KMS-11 (cell line): Measurements from ENCODE around the gene COA3.

Source experiments
- H2AFZ ChIP-seq: fragments of 200-600 bp; sonication (generic); 2 replicates; pipeline ENCODE4 v1.6.1; 2016; ENCODE audit warnings: antibody characterized with exemption, mixed run types, low read depth
- H3K27ac ChIP-seq: fragments of 200-600 bp; sonication (generic); 2 replicates; pipeline ENCODE4 v1.6.1; 2016; ENCODE audit warnings: mild to moderate bottlenecking, mixed run types
- H3K27me3 ChIP-seq: fragments of 200-600 bp; sonication (generic); 2 replicates; pipeline ENCODE4 v1.6.1; 2017; ENCODE audit warnings: mild to moderate bottlenecking, low read depth, mixed run types, moderate library complexity; ENCODE audit not compliant: insufficient read depth
- H3K36me3 ChIP-seq: fragments of 200-600 bp; sonication (generic); 2 replicates; pipeline ENCODE4 v1.6.1; 2017; ENCODE audit warnings: mild to moderate bottlenecking, mixed run types; ENCODE audit not compliant: insufficient read depth
- H3K4me1 ChIP-seq: fragments of 200-600 bp; sonication (generic); 2 replicates; pipeline ENCODE4 v1.6.1; 2016; ENCODE audit warnings: mild to moderate bottlenecking, low read depth, mixed run types; ENCODE audit not compliant: poor library complexity, severe bottlenecking
- H3K4me2 ChIP-seq: fragments of 200-600 bp; sonication (generic); 2 replicates; pipeline ENCODE4 v1.7.0; 2016; ENCODE audit warnings: mild to moderate bottlenecking, mixed run types
- H3K4me3 ChIP-seq: fragments of 200-600 bp; sonication (generic); IDR thresholded peaks from 2 replicates; pipeline ENCODE4 v1.6.1; 2017; ENCODE audit warnings: low read depth, low read length, mixed read lengths; ENCODE audit not compliant: insufficient read depth
- H3K79me2 ChIP-seq: fragments of 200-600 bp; sonication (generic); 2 replicates; pipeline ENCODE4 v1.6.1; 2016; ENCODE audit warnings: low read depth, mixed run types; ENCODE audit not compliant: insufficient read depth
- H3K9ac ChIP-seq: fragments of 200-600 bp; sonication (generic); 2 replicates; pipeline ENCODE4 v1.6.1; 2016; ENCODE audit warnings: mild to moderate bottlenecking, mixed run types
- H4K20me1 ChIP-seq: fragments of 200-600 bp; sonication (generic); 2 replicates; pipeline ENCODE4 v1.6.1; 2016; ENCODE audit warnings: mild to moderate bottlenecking, mixed run types; ENCODE audit not compliant: insufficient read depth
- TF ChIP-seq, protein P1 (sequence below): fragments of 200-600 bp; sonication (generic); conservative IDR thresholded peaks from 2 replicates; pipeline ENCODE4 v1.6.1; 2017; ENCODE audit warnings: low read depth, mild to moderate bottlenecking, antibody characterized with exemption, low read length, moderate library complexity, mixed read lengths

The COA3 gene

DNA sequence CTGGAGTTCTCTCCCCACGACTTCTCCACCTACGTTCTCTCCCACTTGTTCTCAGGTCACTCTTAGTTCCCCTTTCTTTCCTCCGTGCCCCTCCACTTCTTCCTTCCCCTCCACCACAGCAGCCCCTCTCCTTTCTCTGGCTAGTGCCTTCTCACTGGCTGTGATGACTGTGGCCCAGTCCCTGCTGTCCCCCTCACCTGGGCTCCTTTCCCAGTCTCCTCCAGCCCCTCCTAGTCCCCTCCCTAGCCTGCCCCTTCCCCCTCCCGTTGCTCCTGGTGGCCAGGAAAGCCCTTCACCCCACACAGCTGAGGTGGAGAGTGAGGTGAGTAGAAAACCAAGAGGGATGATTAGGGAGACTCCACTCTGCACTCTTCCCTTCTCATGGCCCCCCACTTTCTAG lies 3.4 kb downstream of the COA3 start:
- Histone ChIP-seq H3K36me3 (no peaks in the 10 kb centered on the region), H3K9ac (no peak overlapping the region), H4K20me1 (no peaks in the 10 kb centered on the region), H3K27me3 (no peaks in the 10 kb centered on the region), H3K4me2 (no peak overlapping the region), H3K79me2 (no peaks in the 10 kb centered on the region; the same call in 1 of the 2 replicates), H2AFZ (no peak overlapping the region), H3K4me1 (peaks cover 13% of the 10 kb centered on the region), H3K27ac (no peak overlapping the region), H3K4me3 (no peak overlapping the region)
- TF ChIP-seq, protein P1, sequence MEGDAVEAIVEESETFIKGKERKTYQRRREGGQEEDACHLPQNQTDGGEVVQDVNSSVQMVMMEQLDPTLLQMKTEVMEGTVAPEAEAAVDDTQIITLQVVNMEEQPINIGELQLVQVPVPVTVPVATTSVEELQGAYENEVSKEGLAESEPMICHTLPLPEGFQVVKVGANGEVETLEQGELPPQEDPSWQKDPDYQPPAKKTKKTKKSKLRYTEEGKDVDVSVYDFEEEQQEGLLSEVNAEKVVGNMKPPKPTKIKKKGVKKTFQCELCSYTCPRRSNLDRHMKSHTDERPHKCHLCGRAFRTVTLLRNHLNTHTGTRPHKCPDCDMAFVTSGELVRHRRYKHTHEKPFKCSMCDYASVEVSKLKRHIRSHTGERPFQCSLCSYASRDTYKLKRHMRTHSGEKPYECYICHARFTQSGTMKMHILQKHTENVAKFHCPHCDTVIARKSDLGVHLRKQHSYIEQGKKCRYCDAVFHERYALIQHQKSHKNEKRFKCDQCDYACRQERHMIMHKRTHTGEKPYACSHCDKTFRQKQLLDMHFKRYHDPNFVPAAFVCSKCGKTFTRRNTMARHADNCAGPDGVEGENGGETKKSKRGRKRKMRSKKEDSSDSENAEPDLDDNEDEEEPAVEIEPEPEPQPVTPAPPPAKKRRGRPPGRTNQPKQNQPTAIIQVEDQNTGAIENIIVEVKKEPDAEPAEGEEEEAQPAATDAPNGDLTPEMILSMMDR = no peak

- Histone ChIP-seq H4K20me1 (no peaks in the 10 kb centered on the region), H3K9ac (no peak overlapping the region), H3K27ac (no peak overlapping the region), H3K4me3 (no peak overlapping the region), H3K27me3 (no peaks in the 10 kb centered on the region; the same call in 1 of the 2 replicates), H3K36me3 (no peaks in the 10 kb centered on the region), H2AFZ (no peak overlapping the region), H3K4me1 (peaks cover 3% of the 10 kb centered on the region), H3K79me2 (no peaks in the 10 kb centered on the region; the same call in 1 of the 2 replicates), H3K4me2 (no peak overlapping the region)
- TF ChIP-seq, protein P1 = no peak
Measured at GRCh38 chr17:42792545-42792944, 6.0 kb downstream of the COA3 start.

DNA sequence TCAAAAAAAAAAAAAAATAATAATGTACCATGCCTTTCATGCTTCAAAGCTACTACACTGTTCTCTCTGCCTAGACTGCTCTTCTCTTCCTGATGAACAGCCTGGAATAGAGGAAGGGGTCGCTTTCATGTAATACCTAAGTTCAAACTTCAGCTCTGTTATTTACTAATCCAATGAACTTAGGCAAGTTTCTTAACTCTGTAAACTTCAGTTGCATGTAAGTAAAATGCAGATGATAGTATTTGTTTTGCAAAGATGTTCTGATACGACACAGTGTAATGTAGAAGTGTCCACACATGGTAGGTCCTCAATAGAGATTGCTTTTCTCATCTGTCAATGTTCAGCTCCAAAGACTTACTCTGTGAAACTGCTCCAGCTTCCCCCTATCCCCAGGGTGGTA lies 6.6 kb downstream of the COA3 start:
- H2AFZ ChIP-seq = no peak overlapping the region
- no peaks in the 10 kb centered on the region for H4K20me1 ChIP-seq
- no peaks in the 10 kb centered on the region for H3K4me1 ChIP-seq
- H3K27ac ChIP-seq = no peak overlapping the region
- no peak overlapping the region for H3K4me2 ChIP-seq
- no peaks in the 10 kb centered on the region; the same call in 1 of the 2 replicates for H3K27me3 ChIP-seq
- H3K9ac ChIP-seq = no peak overlapping the region
- H3K79me2 ChIP-seq = no peaks in the 10 kb centered on the region
- TF ChIP-seq, protein P1 = no peak
- H3K36me3 ChIP-seq = no peaks in the 10 kb centered on the region
- H3K4me3 ChIP-seq = no peak overlapping the region

- TF ChIP-seq, protein P1 = no peak
Measured at GRCh38 chr17:42787266-42787665, 11.2 kb downstream of the COA3 start.

More at GRCh38 chr17:42787266-42787665, 11.2 kb downstream of the COA3 start:
- Histone ChIP-seq H3K4me3 (no peak overlapping the region), H2AFZ (no peak overlapping the region), H3K79me2 (no peaks in the 10 kb centered on the region), H3K27ac (no peak overlapping the region), H3K9ac (no peak overlapping the region), H3K4me2 (no peak overlapping the region), H3K4me1 (no peaks in the 10 kb centered on the region), H4K20me1 (no peaks in the 10 kb centered on the region), H3K36me3 (no peaks in the 10 kb centered on the region), H3K27me3 (peaks cover 41% of the 10 kb centered on the region)
